Activated CD8-positive, alpha-beta T cell treated with anti-CD3 and anti-CD28 coated beads for 36 hours (primary cell): ENCODE data around the gene RSAD1. TPM values are rescaled to one million over a fixed set of nuclear protein-coding genes. Genes with fewer than 3 reads are reported as not detected.

Experiments used
- ATAC-seq: fragments of 200-7000 bp; cut with Tn5 transposase; one replicate; pipeline ENCODE4 v1.10.0; 2021; ENCODE audit warnings: mild to moderate bottlenecking, moderate library complexity
- CTCF ChIA-PET: fragments of 350-600 bp; sonication (Branson Sonifier 250); formaldehyde crosslinking; loops from one replicate; lab custom pipeline; 2021; ENCODE audit warnings: antibody characterized with exemption; lab: Charles Lee
- POLR2A ChIA-PET: fragments of 350-600 bp; sonication (Branson Sonifier 250); formaldehyde crosslinking; loops from one replicate; lab custom pipeline; 2021; ENCODE audit warnings: antibody characterized with exemption; lab: Charles Lee
- DNase-seq: peaks from one replicate; pipeline ENCODE4 v3.0.0-alpha.2; 2020
- H3K27ac Mint-ChIP-seq: one replicate; pipeline ENCODE4 v1.8.0; 2021; ENCODE audit warnings: mild to moderate bottlenecking, mixed read lengths
- H3K27me3 Mint-ChIP-seq: one replicate; pipeline ENCODE4 v1.8.0; 2021; ENCODE audit warnings: mixed read lengths
- H3K36me3 Mint-ChIP-seq: one replicate; pipeline ENCODE4 v1.8.0; 2021; ENCODE audit warnings: low read depth, mixed read lengths
- H3K4me1 Mint-ChIP-seq: one replicate; pipeline ENCODE4 v1.8.0; 2021; ENCODE audit warnings: low read depth, mixed read lengths
- H3K4me3 Mint-ChIP-seq: one replicate; pipeline ENCODE4 v1.8.0; 2021; ENCODE audit warnings: mild to moderate bottlenecking, moderate library complexity, mixed read lengths
- H3K9me3 Mint-ChIP-seq: one replicate; pipeline ENCODE4 v1.8.0; 2021; ENCODE audit warnings: mixed read lengths
- intact Hi-C: fragments of 100-400 bp; cut with micrococcal nuclease; formaldehyde crosslinking; loops from one replicate; pipeline ENCODE4 v1.10.0; 2022
- total RNA-seq, 2 experiments: library from RNA; stranded (reverse); gene quantifications; one replicate each; pipeline ENCODE4 v1.2.3, GENCODE V29; 2021
- TF ChIP-seq, protein P1 (sequence below): fragments of 200-600 bp; IDR thresholded peaks from one replicate; pipeline ENCODE4 v1.8.0; 2022; ENCODE audit warnings: antibody characterized with exemption, mild to moderate bottlenecking

Gene RSAD1
- total RNA-seq, 2 experiments from 2014 or later = 39.2 to 40.7 TPM

DNA sequence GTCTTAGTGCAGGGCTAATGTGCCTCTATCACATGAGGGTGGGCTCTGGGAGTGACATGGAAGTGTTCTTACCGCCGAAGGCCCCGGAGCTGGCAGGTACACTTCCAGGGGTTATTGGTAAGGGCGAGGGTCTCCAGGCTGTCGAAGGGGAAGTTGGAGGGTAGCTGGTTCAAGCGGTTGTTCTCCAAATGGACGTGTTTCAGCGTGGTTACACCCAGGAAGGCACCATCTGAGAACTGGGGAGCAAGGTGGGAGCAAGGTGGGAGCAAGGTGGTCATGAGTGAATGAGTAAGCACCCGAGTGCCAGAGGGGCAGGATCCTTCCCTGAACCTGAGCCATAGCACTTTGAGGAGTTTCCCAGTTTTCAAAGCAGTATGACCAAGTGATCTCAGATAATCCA is 13.0 kb upstream of the RSAD1 start:
- POLR2A ChIA-PET = no interaction called here
- ATAC-seq (no peak), DNase-seq (no peak)
- Mint-ChIP-seq H3K9me3 (no peaks in the 10 kb centered on the region), H3K27ac (no peak overlapping the region), H3K27me3 (peaks cover 16% of the 10 kb centered on the region), H3K4me1 (peaks cover 4% of the 10 kb centered on the region), H3K36me3 (no peaks in the 10 kb centered on the region), H3K4me3 (no peak overlapping the region)
- intact Hi-C loops = no loop called here
- TF ChIP-seq, protein P1, sequence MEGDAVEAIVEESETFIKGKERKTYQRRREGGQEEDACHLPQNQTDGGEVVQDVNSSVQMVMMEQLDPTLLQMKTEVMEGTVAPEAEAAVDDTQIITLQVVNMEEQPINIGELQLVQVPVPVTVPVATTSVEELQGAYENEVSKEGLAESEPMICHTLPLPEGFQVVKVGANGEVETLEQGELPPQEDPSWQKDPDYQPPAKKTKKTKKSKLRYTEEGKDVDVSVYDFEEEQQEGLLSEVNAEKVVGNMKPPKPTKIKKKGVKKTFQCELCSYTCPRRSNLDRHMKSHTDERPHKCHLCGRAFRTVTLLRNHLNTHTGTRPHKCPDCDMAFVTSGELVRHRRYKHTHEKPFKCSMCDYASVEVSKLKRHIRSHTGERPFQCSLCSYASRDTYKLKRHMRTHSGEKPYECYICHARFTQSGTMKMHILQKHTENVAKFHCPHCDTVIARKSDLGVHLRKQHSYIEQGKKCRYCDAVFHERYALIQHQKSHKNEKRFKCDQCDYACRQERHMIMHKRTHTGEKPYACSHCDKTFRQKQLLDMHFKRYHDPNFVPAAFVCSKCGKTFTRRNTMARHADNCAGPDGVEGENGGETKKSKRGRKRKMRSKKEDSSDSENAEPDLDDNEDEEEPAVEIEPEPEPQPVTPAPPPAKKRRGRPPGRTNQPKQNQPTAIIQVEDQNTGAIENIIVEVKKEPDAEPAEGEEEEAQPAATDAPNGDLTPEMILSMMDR = no peak
- CTCF ChIA-PET = no interaction called here

GRCh38 chr17:50466371-50467113 is 12.1 kb upstream of the RSAD1 start:
- ATAC-seq (no peak), DNase-seq (no peak)
- Mint-ChIP-seq H3K36me3 (no peaks in the 10 kb centered on the region), H3K4me1 (peaks cover 4% of the 10 kb centered on the region), H3K9me3 (no peaks in the 10 kb centered on the region), H3K27me3 (peaks cover 16% of the 10 kb centered on the region), H3K4me3 (no peak overlapping the region), H3K27ac (no peak overlapping the region)
- TF ChIP-seq, protein P1 = no peak
- CTCF ChIA-PET = no interaction called here
- intact Hi-C loops = no loop called here
- POLR2A ChIA-PET = no interaction called here

- CTCF ChIA-PET = no interaction called here
- TF ChIP-seq, protein P1 = no peak
- POLR2A ChIA-PET = interaction anchor here (1.3 kb wide), 1 partner anchor 118 kb away, joined by 3 read pairs; no protein-coding TSS in a partner anchor
- no peaks in the 10 kb centered on the region for H3K9me3 Mint-ChIP-seq
- no peaks in the 10 kb centered on the region for H3K36me3 Mint-ChIP-seq
- H3K4me1 Mint-ChIP-seq = peaks cover 4% of the 10 kb centered on the region
- no peak overlapping the region for H3K27ac Mint-ChIP-seq
- intact Hi-C loops = no loop called here
- no peak overlapping the region for H3K4me3 Mint-ChIP-seq
- H3K27me3 Mint-ChIP-seq = peaks cover 16% of the 10 kb centered on the region
- no peak for ATAC-seq
- DNase-seq = no peak
Measured at GRCh38 chr17:50467114-50467854, 11.4 kb upstream of the RSAD1 start.

- Mint-ChIP-seq H3K9me3 (no peaks in the 10 kb centered on the region), H3K27ac (no peak overlapping the region), H3K36me3 (no peaks in the 10 kb centered on the region), H3K4me3 (no peak overlapping the region), H3K27me3 (peaks cover 16% of the 10 kb centered on the region), H3K4me1 (peaks cover 4% of the 10 kb centered on the region)
- intact Hi-C loops = no loop called here
- CTCF ChIA-PET = no interaction called here
- no peak for ATAC-seq
- TF ChIP-seq, protein P1 = no peak
- DNase-seq = no peak
- POLR2A ChIA-PET = interaction anchor here (1.0 to 1.3 kb wide), 2 partner anchors 12 to 119 kb away, joined by 3 to 4 read pairs; no protein-coding TSS in a partner anchor
Measured at GRCh38 chr17:50467855-50468303, 10.8 kb upstream of the RSAD1 start.
